SU-DHL-6 (cell line): ENCODE measurements around the gene WIPF1.

ENCODE experiments used
- H2AFZ ChIP-seq: fragments of 200-600 bp; sonication (generic); 2 replicates; pipeline ENCODE4 v1.6.1; 2014; ENCODE audit warnings: low read depth, mild to moderate bottlenecking, moderate library complexity, mixed read lengths, antibody characterized with exemption, low read length; ENCODE audit not compliant: severe bottlenecking
- H3F3A ChIP-seq: fragments of 200-600 bp; shearing (Covaris generic); 2 replicates; pipeline ENCODE4 v1.6.0; 2016; ENCODE audit warnings: antibody characterized with exemption, mild to moderate bottlenecking; ENCODE audit not compliant: insufficient read depth
- H3K27ac ChIP-seq: fragments of 200-600 bp; sonication (generic); 2 replicates; pipeline ENCODE4 v1.5.1; 2016; ENCODE audit warnings: low read depth, mild to moderate bottlenecking, low read length, moderate library complexity, mixed read lengths
- H3K27me3 ChIP-seq: fragments of 200-600 bp; sonication (generic), shearing (Covaris generic); 2 replicates; pipeline ENCODE4 v1.6.0; 2014; ENCODE audit warnings: mild to moderate bottlenecking, low read length
- H3K36me3 ChIP-seq: fragments of 200-600 bp; sonication (generic); 2 replicates; pipeline ENCODE4 v1.6.1; 2014; ENCODE audit warnings: mild to moderate bottlenecking, low read length, mixed read lengths
- H3K4me2 ChIP-seq: fragments of 300-600, 200-600 bp; shearing (Covaris generic), sonication (generic); 2 replicates; pipeline ENCODE4 v1.6.0; 2014; ENCODE audit warnings: low read length, low read depth, mild to moderate bottlenecking; ENCODE audit not compliant: poor library complexity, severe bottlenecking
- H3K4me3 ChIP-seq: fragments of 200-600 bp; sonication (generic); 2 replicates; pipeline ENCODE4 v1.5.1; 2014; ENCODE audit warnings: antibody characterized with exemption, low read length, mild to moderate bottlenecking, mixed read lengths; ENCODE audit not compliant: insufficient read depth, poor library complexity, severe bottlenecking
- H3K79me2 ChIP-seq: fragments of 200-600 bp; sonication (generic); 2 replicates; pipeline ENCODE4 v1.6.1; 2014; ENCODE audit warnings: mild to moderate bottlenecking, low read length, moderate library complexity; ENCODE audit not compliant: insufficient read depth
- H3K9ac ChIP-seq: fragments of 200-600 bp; sonication (generic); 2 replicates; pipeline ENCODE4 v1.7.0; 2014; ENCODE audit warnings: mild to moderate bottlenecking, low read length
- H3K9me2 ChIP-seq: fragments of 200-600 bp; sonication (generic); replicated peaks from 2 replicates; pipeline ENCODE4 v1.6.1; 2014; ENCODE audit warnings: low read length; ENCODE audit not compliant: insufficient read depth
- H3K9me3 ChIP-seq: fragments of 200-600 bp; sonication (generic); 2 replicates; pipeline ENCODE4 v1.6.1; 2014; ENCODE audit warnings: low read length, mixed read lengths; ENCODE audit not compliant: insufficient read depth
- H4K20me1 ChIP-seq: fragments of 200-600 bp; sonication (generic); 2 replicates; pipeline ENCODE4 v1.6.1; 2014; ENCODE audit warnings: low read depth, mild to moderate bottlenecking, antibody characterized with exemption, low read length, moderate library complexity, mixed read lengths
- EZH2phosphoT487 ChIP-seq: fragments of 200-600 bp; sonication (generic), shearing (Covaris generic); conservative IDR thresholded peaks from 2 replicates; pipeline ENCODE4 v1.6.1; 2018; ENCODE audit warnings: mild to moderate bottlenecking, antibody characterized with exemption, low read length, moderate library complexity, mixed read lengths
- TF ChIP-seq, protein P1 (sequence below): fragments of 200-600 bp; sonication (generic); IDR thresholded peaks from one replicate; pipeline ENCODE4 v1.5.1; 2017; ENCODE audit warnings: antibody characterized with exemption, mild to moderate bottlenecking, low read length, moderate library complexity; ENCODE audit not compliant: insufficient read depth, poor library complexity, severe bottlenecking

Gene WIPF1

DNA sequence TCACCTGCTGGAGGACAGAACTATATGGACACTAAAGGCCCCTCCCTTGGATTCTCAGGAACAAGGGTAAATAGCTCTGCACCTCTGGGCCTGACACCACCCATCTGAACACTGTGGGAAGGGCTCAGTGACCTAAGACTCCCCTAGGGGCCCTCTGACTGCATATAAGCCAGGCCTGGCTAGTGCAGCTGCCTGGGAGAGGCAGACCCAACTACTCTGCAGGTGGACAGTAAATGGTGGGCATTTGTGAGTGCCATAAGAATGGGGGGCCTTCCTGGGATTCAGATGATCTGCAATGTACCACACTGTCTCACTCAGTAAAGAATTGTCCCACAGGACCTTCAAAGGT lies 11.2 kb upstream of the WIPF1 start:
- Histone ChIP-seq H3K9me2 (no peaks in the 10 kb centered on the region), H3K9ac (no peak overlapping the region), H3K4me2 (no peak overlapping the region), H4K20me1 (no peaks in the 10 kb centered on the region), H3K27ac (no peak overlapping the region), H2AFZ (no peak overlapping the region), H3K9me3 (no peaks in the 10 kb centered on the region), H3K27me3 (no peaks in the 10 kb centered on the region), H3K79me2 (no peaks in the 10 kb centered on the region), H3F3A (peaks cover 10% of the 10 kb centered on the region), H3K36me3 (no peaks in the 10 kb centered on the region), H3K4me3 (no peak overlapping the region)
- no peak for TF ChIP-seq EZH2phosphoT487

DNA sequence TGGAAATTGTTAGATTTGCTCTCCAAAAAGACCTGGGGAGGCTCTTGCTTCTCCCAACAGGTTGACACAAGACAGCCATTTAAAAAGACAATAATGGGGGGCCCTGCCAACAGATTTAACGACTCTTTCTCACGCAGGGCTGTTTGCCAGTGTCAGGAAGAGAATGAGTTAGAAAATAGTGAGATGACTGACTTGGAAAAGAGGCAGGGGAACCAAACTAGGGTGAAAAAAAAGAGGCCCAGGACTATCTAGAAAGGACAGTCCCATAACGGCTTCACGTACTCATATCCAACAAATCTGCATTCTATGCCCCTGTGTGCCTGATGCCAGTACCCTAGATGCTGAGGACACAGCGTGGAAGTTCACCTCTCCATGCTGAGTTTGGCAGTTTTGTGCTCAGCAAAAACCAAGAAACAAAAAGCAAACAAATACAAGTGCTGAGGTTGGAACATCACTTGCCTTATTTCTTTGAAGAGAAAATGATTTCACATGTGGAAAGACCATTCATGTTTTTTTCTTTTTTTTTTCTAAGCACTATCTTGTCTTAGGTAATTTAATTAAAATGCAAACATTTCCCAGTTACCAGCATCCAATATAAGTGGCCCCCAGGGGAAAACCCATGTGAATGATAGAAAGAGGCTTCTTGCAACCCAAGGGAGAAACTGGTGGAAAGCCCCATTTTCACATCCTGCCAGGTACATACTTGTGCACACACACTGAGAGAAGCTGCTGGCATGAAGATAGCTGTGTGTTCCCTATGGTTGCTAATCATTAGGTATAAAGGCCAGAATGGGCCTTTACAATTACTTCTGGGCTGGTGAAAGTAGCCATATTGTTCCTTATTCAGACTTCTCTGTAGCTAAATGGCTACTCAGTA lies 10.6 kb upstream of the WIPF1 start:
- Histone ChIP-seq H3K4me3 (no peak overlapping the region), H3K9me2 (no peaks in the 10 kb centered on the region), H3K9ac (no peak overlapping the region), H3K79me2 (no peaks in the 10 kb centered on the region), H3K36me3 (no peaks in the 10 kb centered on the region), H3K27ac (no peak overlapping the region), H3K27me3 (no peaks in the 10 kb centered on the region), H3K4me2 (no peak overlapping the region), H4K20me1 (no peaks in the 10 kb centered on the region), H3K9me3 (no peaks in the 10 kb centered on the region), H3F3A (peaks cover 10% of the 10 kb centered on the region), H2AFZ (no peak overlapping the region)
- no peak for TF ChIP-seq EZH2phosphoT487

DNA sequence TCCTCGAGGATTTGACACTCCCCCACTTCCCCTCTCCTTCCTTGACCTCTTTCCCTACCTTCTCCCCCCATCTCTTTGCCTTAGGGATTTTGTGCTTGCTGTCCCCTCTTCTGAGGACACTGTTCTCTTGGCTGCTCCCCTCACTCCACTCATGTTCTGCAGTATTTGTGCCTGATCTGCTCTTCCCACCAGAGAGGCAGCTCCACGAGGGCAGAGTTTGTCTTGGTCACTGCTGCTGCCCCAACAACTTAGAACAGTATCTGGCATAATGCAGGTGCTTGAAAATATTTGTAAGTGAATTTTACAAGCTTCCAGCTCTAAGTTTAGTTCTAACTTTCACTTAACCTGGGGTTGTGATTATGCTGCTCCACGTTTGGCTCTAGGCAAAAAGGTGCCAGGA lies 10.0 kb upstream of the WIPF1 start:
- no peak overlapping the region for H3K9ac ChIP-seq

DNA sequence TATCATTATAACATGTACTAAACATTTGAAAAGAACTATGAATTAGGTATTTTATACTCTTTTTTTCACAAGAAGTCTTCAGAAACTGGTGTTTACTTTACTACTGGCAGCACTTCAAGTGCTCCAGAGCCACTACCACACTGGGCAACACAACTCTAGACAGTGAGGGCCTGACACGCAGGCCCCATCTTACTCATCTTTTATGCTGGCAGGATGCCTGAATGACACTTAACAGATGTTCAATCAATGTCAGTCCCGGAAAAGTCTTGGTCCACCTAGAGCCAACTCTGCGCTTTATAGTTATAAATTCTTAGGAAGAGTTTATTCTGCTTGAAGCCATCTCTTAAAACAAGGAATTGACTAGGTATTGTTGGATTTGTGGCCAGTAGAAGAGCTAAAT lies 8.7 kb upstream of the WIPF1 start:
- H3K4me2 ChIP-seq = no peak overlapping the region
- H3K9ac ChIP-seq = no peak overlapping the region
- no peak for TF ChIP-seq EZH2phosphoT487
- TF ChIP-seq, protein P1, sequence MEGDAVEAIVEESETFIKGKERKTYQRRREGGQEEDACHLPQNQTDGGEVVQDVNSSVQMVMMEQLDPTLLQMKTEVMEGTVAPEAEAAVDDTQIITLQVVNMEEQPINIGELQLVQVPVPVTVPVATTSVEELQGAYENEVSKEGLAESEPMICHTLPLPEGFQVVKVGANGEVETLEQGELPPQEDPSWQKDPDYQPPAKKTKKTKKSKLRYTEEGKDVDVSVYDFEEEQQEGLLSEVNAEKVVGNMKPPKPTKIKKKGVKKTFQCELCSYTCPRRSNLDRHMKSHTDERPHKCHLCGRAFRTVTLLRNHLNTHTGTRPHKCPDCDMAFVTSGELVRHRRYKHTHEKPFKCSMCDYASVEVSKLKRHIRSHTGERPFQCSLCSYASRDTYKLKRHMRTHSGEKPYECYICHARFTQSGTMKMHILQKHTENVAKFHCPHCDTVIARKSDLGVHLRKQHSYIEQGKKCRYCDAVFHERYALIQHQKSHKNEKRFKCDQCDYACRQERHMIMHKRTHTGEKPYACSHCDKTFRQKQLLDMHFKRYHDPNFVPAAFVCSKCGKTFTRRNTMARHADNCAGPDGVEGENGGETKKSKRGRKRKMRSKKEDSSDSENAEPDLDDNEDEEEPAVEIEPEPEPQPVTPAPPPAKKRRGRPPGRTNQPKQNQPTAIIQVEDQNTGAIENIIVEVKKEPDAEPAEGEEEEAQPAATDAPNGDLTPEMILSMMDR = no peak
- H3K36me3 ChIP-seq = no peaks in the 10 kb centered on the region
- no peak overlapping the region for H2AFZ ChIP-seq
- no peak overlapping the region for H3K27ac ChIP-seq
- no peaks in the 10 kb centered on the region for H3K27me3 ChIP-seq
- no peaks in the 10 kb centered on the region for H4K20me1 ChIP-seq
- no peaks in the 10 kb centered on the region for H3K9me3 ChIP-seq
- H3F3A ChIP-seq = peaks cover 22% of the 10 kb centered on the region
- H3K4me3 ChIP-seq = no peak overlapping the region
- H3K9me2 ChIP-seq = no peaks in the 10 kb centered on the region
- no peaks in the 10 kb centered on the region for H3K79me2 ChIP-seq

More for the DNA sequence above, 10.0 kb upstream of the WIPF1 start:
- no peaks in the 10 kb centered on the region for H3K36me3 ChIP-seq
- H3K9me3 ChIP-seq = no peaks in the 10 kb centered on the region
- H3K9me2 ChIP-seq = no peaks in the 10 kb centered on the region
- no peak overlapping the region for H2AFZ ChIP-seq
- no peaks in the 10 kb centered on the region for H3K79me2 ChIP-seq
- no peak overlapping the region for H3K4me2 ChIP-seq
- peaks cover 13% of the 10 kb centered on the region for H3F3A ChIP-seq
- no peaks in the 10 kb centered on the region for H4K20me1 ChIP-seq
- no peak overlapping the region for H3K27ac ChIP-seq
- H3K27me3 ChIP-seq = no peaks in the 10 kb centered on the region
- TF ChIP-seq EZH2phosphoT487 = no peak
- TF ChIP-seq, protein P1 = no peak
- no peak overlapping the region for H3K4me3 ChIP-seq
